ENCODE measurements around the gene STK32B.
A peak's percentile ranks its signal among the peaks of the same experiment; 100 is the strongest.

STK32B gene

GRCh38 chr4:5371415-5372190 lies 320.3 kb downstream of the STK32B start:
- DNase-seq: peak; percentile 60

- no peak for DNase-seq
Measured at GRCh38 chr4:5372198-5372597, 320.9 kb downstream of the STK32B start.

- DNase-seq: no peak
Measured at GRCh38 chr4:5373327-5373726, 322.0 kb downstream of the STK32B start.

GRCh38 chr4:5374592-5374991 lies 323.3 kb downstream of the STK32B start:
- no peak for DNase-seq

GRCh38 chr4:5374994-5375393 lies 323.7 kb downstream of the STK32B start:
- no peak for DNase-seq

GRCh38 chr4:5376015-5376414 lies 324.7 kb downstream of the STK32B start:
- no peak for DNase-seq

- DNase-seq: no peak
Measured at GRCh38 chr4:5378002-5378401, 326.7 kb downstream of the STK32B start.

GRCh38 chr4:5379895-5380294 lies 328.6 kb downstream of the STK32B start:
- DNase-seq: no peak

- peak; percentile 24 for DNase-seq
Measured at GRCh38 chr4:5381961-5382441, 330.7 kb downstream of the STK32B start.

- DNase-seq: no peak
Measured at GRCh38 chr4:5383191-5383980, 332.1 kb downstream of the STK32B start.

GRCh38 chr4:5385741-5386311 lies 334.5 kb downstream of the STK32B start:
- DNase-seq: no peak

- DNase-seq: no peak
Measured at GRCh38 chr4:5386921-5387320, 335.6 kb downstream of the STK32B start.

- DNase-seq: no peak
Measured at GRCh38 chr4:5387457-5387856, 336.2 kb downstream of the STK32B start.

GRCh38 chr4:5389756-5390310 lies 338.6 kb downstream of the STK32B start:
- DNase-seq: no peak

GRCh38 chr4:5391492-5391891 lies 340.2 kb downstream of the STK32B start:
- DNase-seq: no peak

- no peak for DNase-seq
Measured at GRCh38 chr4:5393911-5394513, 342.7 kb downstream of the STK32B start.

GRCh38 chr4:5395781-5396180 lies 344.5 kb downstream of the STK32B start:
- no peak for DNase-seq

- no peak for DNase-seq
Measured at GRCh38 chr4:5398056-5398455, 346.8 kb downstream of the STK32B start.

- no peak for DNase-seq
Measured at GRCh38 chr4:5399124-5399523, 347.8 kb downstream of the STK32B start.

- no peak for DNase-seq
Measured at GRCh38 chr4:5399790-5400421, 348.6 kb downstream of the STK32B start.

GRCh38 chr4:5403746-5404497 lies 352.6 kb downstream of the STK32B start:
- DNase-seq: no peak

- no peak for DNase-seq
Measured at GRCh38 chr4:5409237-5409636, 358.0 kb downstream of the STK32B start.
